Epithelial cell of proximal tubule (primary cell): Measurements from ENCODE around the gene PIKFYVE. TPM values are rescaled to one million over a fixed set of nuclear protein-coding genes. Genes with fewer than 3 reads are reported as not detected.
A peak's percentile ranks its signal among the peaks of the same experiment; 100 is the strongest.

Experiments used
- DNase-seq: peaks from one replicate; pipeline ENCODE4 v3.0.0-alpha.2; 2011; ENCODE audit warnings: low read depth
- H3K4me3 ChIP-seq: 2 replicates; pipeline ENCODE4 v1.5.1; 2011; ENCODE audit warnings: low read depth, mild to moderate bottlenecking, low read length
- CTCF ChIP-seq: conservative IDR thresholded peaks from 2 replicates; pipeline ENCODE4 v1.5.1; 2012; ENCODE audit warnings: low read depth, mild to moderate bottlenecking, low read length
- total RNA-seq: library from RNA; depleted of rRNA; stranded (reverse); fragments of >200 nt; gene quantifications from 2 replicates; pipeline ENCODE4 v1.2.3, GENCODE V29; 2015

Gene PIKFYVE
- total RNA-seq, 1 donor from 2014 or later, result 13.8 TPM

- no peak for DNase-seq
- no peak overlapping the region for H3K4me3 ChIP-seq
- no peak for TF ChIP-seq CTCF
These were observed 97.4 kb downstream of the PIKFYVE start for GRCh38 chr2:208363485-208363884.

GRCh38 chr2:208366215-208367127, 100.4 kb downstream of the PIKFYVE start:
- H3K4me3 ChIP-seq, result no peak overlapping the region
- DNase-seq, result no peak
- no peak for TF ChIP-seq CTCF

DNA sequence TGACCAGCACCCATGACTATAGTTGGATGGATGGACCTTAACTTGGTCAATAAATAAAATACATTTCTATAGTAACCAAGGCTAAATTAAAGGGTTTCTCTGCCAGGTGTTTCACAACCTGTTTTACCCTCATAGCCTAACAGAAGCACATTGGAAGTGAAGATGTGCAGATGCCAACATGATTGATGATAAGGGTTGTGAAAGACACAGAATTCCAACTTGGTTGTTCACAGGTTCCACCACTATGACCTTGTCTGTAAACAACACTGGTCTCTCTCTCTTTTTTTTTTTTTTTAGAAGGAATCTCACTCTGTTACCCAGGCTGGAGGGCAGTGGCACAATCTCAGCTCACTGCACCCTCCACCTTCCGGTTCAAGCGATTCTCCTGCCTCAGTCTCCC, 103.0 kb downstream of the PIKFYVE start:
- TF ChIP-seq CTCF, result no peak
- DNase-seq, result peak; percentile 82

DNA sequence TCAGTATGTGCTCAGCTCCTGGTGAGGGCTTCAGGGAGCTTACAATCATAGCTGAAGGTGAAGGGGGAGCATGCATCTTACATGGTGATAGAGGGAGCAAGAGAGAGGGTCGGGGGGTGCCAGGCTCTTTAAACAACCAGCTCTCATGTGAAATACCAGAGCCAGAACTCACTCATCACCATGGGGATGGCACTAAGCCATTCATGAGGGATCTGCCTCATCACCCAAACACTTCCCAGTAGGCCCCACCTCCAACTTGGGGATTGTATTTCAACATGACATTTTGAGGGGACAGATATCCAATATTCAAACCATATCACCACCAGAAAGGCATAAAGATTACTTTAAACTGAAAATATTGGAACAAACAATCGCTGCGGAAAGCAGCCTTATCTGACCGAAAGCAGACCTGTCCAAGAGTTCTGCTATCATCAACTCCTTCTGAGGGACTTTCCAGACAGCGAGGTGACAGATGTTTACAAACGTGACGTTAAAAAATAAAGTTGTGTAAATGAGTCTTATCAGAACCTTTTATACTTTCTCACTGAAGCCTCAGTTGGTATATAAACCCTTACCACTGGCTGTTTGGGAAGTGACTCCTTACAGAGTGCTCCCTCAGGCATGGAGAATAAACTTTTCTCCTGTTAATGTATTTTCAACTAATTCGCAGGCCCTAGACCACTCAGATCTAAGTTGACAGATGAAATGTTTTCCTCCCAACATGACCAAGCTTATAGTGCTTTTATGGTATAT, 105.0 kb downstream of the PIKFYVE start:
- no peak for DNase-seq
- no peak for TF ChIP-seq CTCF
- no peak overlapping the region for H3K4me3 ChIP-seq

More for the DNA sequence above, 103.0 kb downstream of the PIKFYVE start:
- no peak overlapping the region for H3K4me3 ChIP-seq

- H3K4me3 ChIP-seq, result no peak overlapping the region
- no peak for TF ChIP-seq CTCF
- no peak for DNase-seq
These were observed 105.5 kb downstream of the PIKFYVE start for GRCh38 chr2:208371634-208371935.

DNA sequence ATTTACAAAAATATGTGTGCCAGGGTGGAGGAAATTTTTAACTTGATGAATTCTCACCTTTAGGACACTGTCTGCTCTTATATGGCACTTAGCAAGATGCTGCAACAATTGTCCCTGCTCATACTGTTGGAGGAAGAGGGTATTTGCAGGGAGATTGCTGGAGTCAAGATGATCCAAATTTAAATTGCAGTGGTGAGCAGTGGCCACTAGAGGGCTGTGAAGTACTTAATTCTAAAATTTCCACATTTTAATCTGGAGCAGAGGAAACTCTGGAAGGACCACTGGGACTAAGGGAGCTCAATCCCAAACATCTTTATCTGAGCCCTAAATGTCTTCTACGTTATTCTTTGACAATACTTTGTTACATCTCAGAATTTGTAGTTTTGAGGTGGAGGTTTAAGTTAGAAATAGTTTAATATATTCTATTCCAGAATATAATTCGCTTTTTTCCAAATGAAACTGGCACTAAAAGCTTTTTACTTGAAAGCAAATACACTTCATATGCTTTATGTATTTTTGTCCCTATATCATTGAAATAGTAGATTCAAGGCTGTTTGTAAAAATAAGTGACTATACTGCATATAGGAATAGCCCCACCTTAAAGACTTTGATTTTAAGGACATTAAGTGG, 107.5 kb downstream of the PIKFYVE start:
- no peak overlapping the region for H3K4me3 ChIP-seq
- no peak for DNase-seq
- peak; percentile 78 for TF ChIP-seq CTCF
